Measurements from ENCODE around the gene RASSF4. TPM values are rescaled to one million over a fixed set of nuclear protein-coding genes. Genes with fewer than 3 reads are reported as not detected.

The RASSF4 gene
- total and polyA plus RNA-seq, 3 donors from 2014 or later = 28.2 to 68.1 (median 53.1) TPM

GRCh38 chr10:44946205-44946604, 13.4 kb upstream of the RASSF4 start:
- no peak for DNase-seq
- no peaks in the 10 kb centered on the region for H3K9me3 ChIP-seq
- no peaks in the 10 kb centered on the region for H3K4me1 ChIP-seq
- intact Hi-C loops (cut with DNase I; ENCODE audit: low total_unique reads) = no loop called here
- H3K27ac ChIP-seq = no peak overlapping the region
- no peaks in the 10 kb centered on the region for H3K36me3 ChIP-seq (ENCODE audit: low read depth, missing control alignments)
- TF ChIP-seq, protein P1, sequence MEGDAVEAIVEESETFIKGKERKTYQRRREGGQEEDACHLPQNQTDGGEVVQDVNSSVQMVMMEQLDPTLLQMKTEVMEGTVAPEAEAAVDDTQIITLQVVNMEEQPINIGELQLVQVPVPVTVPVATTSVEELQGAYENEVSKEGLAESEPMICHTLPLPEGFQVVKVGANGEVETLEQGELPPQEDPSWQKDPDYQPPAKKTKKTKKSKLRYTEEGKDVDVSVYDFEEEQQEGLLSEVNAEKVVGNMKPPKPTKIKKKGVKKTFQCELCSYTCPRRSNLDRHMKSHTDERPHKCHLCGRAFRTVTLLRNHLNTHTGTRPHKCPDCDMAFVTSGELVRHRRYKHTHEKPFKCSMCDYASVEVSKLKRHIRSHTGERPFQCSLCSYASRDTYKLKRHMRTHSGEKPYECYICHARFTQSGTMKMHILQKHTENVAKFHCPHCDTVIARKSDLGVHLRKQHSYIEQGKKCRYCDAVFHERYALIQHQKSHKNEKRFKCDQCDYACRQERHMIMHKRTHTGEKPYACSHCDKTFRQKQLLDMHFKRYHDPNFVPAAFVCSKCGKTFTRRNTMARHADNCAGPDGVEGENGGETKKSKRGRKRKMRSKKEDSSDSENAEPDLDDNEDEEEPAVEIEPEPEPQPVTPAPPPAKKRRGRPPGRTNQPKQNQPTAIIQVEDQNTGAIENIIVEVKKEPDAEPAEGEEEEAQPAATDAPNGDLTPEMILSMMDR (IDR thresholded peaks at IDR 0.05) = no peak
- TF ChIP-seq POLR2A (IDR thresholded peaks at IDR 0.05) = no peak
- 78 to 85% methylated on average over 2 of the region's 2 CpGs for WGBS, 2 donors
- no peaks in the 10 kb centered on the region for H3K27me3 ChIP-seq
- no peak overlapping the region for H3K4me3 ChIP-seq

GRCh38 chr10:44947371-44948152, 12.0 kb upstream of the RASSF4 start:
- Histone ChIP-seq H3K9me3 (no peaks in the 10 kb centered on the region), H3K4me1 (no peaks in the 10 kb centered on the region), H3K36me3 (ENCODE audit: low read depth, missing control alignments) (no peaks in the 10 kb centered on the region), H3K27ac (no peak overlapping the region), H3K27me3 (no peaks in the 10 kb centered on the region), H3K4me3 (no peak overlapping the region)
- TF ChIP-seq POLR2A (IDR thresholded peaks at IDR 0.05) = no peak
- TF ChIP-seq, protein P1 (IDR thresholded peaks at IDR 0.05) = no peak
- intact Hi-C loops (cut with DNase I; ENCODE audit: low total_unique reads) = no loop called here
- 92 to 93% methylated on average over 6 of the region's 6 CpGs for WGBS, 2 donors
- DNase-seq = no peak

GRCh38 chr10:44948642-44949041, 11.0 kb upstream of the RASSF4 start:
- no peak overlapping the region for H3K27ac ChIP-seq
- no peaks in the 10 kb centered on the region for H3K36me3 ChIP-seq (ENCODE audit: low read depth, missing control alignments)
- no peak for DNase-seq
- no peaks in the 10 kb centered on the region for H3K27me3 ChIP-seq
- H3K9me3 ChIP-seq = no peaks in the 10 kb centered on the region
- intact Hi-C loops (cut with DNase I; ENCODE audit: low total_unique reads) = no loop called here
- TF ChIP-seq, protein P1 (IDR thresholded peaks at IDR 0.05) = no peak
- TF ChIP-seq POLR2A (IDR thresholded peaks at IDR 0.05) = no peak
- no peak overlapping the region for H3K4me3 ChIP-seq
- 82 to 92% methylated on average over 1 of the region's 1 CpG for WGBS, 2 donors
- peaks cover 3% of the 10 kb centered on the region for H3K4me1 ChIP-seq

GRCh38 chr10:44949127-44949802, 10.3 kb upstream of the RASSF4 start:
- Histone ChIP-seq H3K27ac (no peak overlapping the region), H3K4me1 (peaks cover 3% of the 10 kb centered on the region), H3K27me3 (no peaks in the 10 kb centered on the region), H3K4me3 (no peak overlapping the region), H3K36me3 (ENCODE audit: low read depth, missing control alignments) (no peaks in the 10 kb centered on the region), H3K9me3 (no peaks in the 10 kb centered on the region)
- no peak for TF ChIP-seq POLR2A (IDR thresholded peaks at IDR 0.05)
- TF ChIP-seq, protein P1 (IDR thresholded peaks at IDR 0.05) = no peak
- no peak for DNase-seq
- 77 to 87% methylated on average over 5 of the region's 5 CpGs for WGBS, 2 donors
- intact Hi-C loops (cut with DNase I; ENCODE audit: low total_unique reads) = no loop called here
